Epithelial cell of esophagus (primary cell): ENCODE data around the gene KCNT1.

Experiments used
- DNase-seq: peaks from one replicate; pipeline ENCODE4 v3.0.0; 2010; ENCODE audit warnings: low read depth
- H3K4me3 ChIP-seq: 2 replicates; pipeline ENCODE4 v1.5.1; 2011; ENCODE audit warnings: mild to moderate bottlenecking, low read length, control low read depth
- CTCF ChIP-seq: IDR thresholded peaks from 2 replicates; pipeline ENCODE4 v1.5.1; 2011; ENCODE audit warnings: low read depth, mild to moderate bottlenecking, low read length, control low read depth, inconsistent platforms; ENCODE audit not compliant: insufficient read depth; ENCODE audit errors: missing control alignments

KCNT1 gene

GRCh38 chr9:135706288-135706687 is 4.3 kb downstream of the KCNT1 start:
- DNase-seq, result no peak
- no peak overlapping the region for H3K4me3 ChIP-seq
- no peak for TF ChIP-seq CTCF

DNA sequence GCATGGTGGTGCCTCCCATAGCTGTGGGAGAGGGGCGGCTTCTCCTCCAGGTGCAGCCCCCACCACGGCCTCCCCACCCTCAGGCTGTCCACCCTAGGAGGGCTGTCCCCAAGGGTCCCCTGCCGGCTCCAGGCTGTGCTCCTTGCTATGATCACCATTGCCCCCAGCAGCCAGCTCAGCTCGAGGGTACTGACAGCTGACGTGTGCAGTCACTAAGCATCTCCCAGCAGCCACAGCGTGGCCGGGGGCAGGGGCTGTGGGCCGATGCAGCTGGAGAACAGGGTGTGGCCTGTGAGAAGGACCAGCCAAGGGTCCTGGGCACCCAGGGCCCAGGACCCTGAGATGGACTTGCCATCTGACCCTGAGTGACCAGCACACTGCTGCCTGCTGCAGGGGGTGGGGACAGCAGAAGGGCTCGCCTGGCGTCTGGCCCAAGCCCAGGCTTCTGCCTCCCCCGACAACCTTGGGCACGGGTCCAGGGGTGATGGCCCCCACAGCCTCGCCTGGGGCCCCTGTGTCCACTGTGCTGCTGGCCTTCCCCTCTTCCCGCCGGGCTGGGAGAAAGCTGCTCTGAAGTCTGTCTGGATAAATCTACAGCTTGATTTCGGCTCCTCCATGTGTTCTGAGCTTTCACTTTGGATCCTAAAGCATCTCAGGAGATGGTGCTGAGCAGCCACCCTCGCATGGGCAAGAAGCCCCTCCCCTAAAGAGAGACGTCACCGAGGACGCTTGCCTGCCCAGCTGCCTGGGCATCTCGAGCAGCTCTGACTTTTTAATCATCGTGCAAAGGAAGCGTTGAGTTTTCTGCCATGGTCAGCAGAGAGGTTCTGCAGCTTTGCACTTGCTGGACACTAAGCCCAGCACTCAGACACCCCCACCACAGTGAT is 5.5 kb downstream of the KCNT1 start:
- no peak for DNase-seq

GRCh38 chr9:135708164-135708563 is 6.2 kb downstream of the KCNT1 start:
- H3K4me3 ChIP-seq, result no peak overlapping the region
- no peak for TF ChIP-seq CTCF
- DNase-seq, result no peak

More for the DNA sequence above, 5.5 kb downstream of the KCNT1 start:
- TF ChIP-seq CTCF, result no peak
- no peak overlapping the region for H3K4me3 ChIP-seq

- DNase-seq, result no peak
- no peak for TF ChIP-seq CTCF
- no peak overlapping the region for H3K4me3 ChIP-seq
Observed at GRCh38 chr9:135711391-135711790, 9.4 kb downstream of the KCNT1 start.

GRCh38 chr9:135711881-135712280 is 9.9 kb downstream of the KCNT1 start:
- no peak for TF ChIP-seq CTCF
- DNase-seq, result no peak
- H3K4me3 ChIP-seq, result no peak overlapping the region

DNA sequence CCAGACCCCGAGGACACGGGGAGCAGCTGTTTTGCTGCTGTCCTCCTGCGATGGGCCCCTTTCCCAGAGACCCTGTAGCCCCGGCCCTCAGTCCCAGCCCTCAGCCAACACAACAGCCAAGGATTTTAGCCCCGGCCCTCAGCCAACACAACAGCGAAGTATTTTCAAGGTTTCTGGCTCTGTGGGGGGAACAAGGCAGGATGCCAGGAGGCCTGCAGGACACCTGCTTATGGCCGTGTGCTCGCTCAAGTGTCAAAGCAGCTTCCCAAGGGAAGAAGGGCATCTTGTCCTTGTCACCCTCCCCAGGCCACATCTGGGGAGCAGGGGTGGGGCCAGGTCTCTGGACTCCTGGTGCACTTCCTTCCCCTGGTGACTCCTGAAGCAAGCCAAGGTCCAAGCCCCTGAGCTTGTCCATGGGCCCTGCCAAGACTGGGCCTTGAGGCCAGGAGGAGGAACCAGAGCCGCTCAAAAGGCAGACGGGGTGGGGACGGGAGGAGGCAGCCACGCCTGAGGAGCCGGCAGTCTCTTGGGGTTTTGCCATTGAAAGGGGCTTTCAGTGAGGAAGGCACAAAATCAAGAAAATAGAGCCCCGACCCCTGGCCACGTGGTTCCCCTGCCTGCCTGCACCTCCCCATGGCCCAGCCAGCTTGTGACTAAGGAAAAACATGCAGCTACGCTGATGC is 10.8 kb downstream of the KCNT1 start:
- no peak for DNase-seq
- no peak for TF ChIP-seq CTCF
- no peak overlapping the region for H3K4me3 ChIP-seq
